HFFc6 (cell line): ENCODE data around the gene EPS8L1. TPM values are rescaled to one million over a fixed set of nuclear protein-coding genes. Genes with fewer than 3 reads are reported as not detected.

Source experiments
- DNase-seq: peaks from one replicate; pipeline ENCODE4 v3.0.0-alpha.2; 2018
- H3K27ac Mint-ChIP-seq: 2 replicates; pipeline ENCODE4 v1.8.0; 2020; ENCODE audit warnings: mild to moderate bottlenecking, mixed read lengths
- H3K27me3 Mint-ChIP-seq: 2 replicates; pipeline ENCODE4 v1.8.0; 2021; ENCODE audit warnings: mild to moderate bottlenecking, moderate library complexity, mixed read lengths; ENCODE audit not compliant: insufficient read depth
- H3K36me3 Mint-ChIP-seq: 2 replicates; pipeline ENCODE4 v1.8.0; 2021; ENCODE audit warnings: low read depth, mixed read lengths
- H3K4me1 Mint-ChIP-seq: 2 replicates; pipeline ENCODE4 v1.8.0; 2020; ENCODE audit warnings: low read depth, mixed read lengths
- H3K4me3 Mint-ChIP-seq: 2 replicates; pipeline ENCODE4 v1.8.0; 2020; ENCODE audit warnings: mild to moderate bottlenecking, moderate library complexity, mixed read lengths
- H3K9me3 Mint-ChIP-seq: 2 replicates; pipeline ENCODE4 v1.8.0; 2020; ENCODE audit warnings: mild to moderate bottlenecking, mixed read lengths
- CTCF ChIP-seq: fragments of 200-600 bp; sonication (generic); IDR thresholded peaks from 2 replicates; pipeline ENCODE4 v1.5.0; 2021; ENCODE audit warnings: antibody characterized with exemption, mild to moderate bottlenecking
- total RNA-seq, 6 experiments: library from RNA; stranded (reverse); fragmentation: NEBNext Ultra II Directional; extraction: Animal tissue kit (Norgen Biotek cat#: 25700); gene quantifications; 2 replicates in 1 of 6; 3 replicates in 5 of 6; pipeline ENCODE4 v1.2.3, GENCODE V29; 2021

Gene EPS8L1
- total RNA-seq, 6 experiments from 2014 or later, result 0.55 to 0.94 (median 0.64) TPM; not detected in 1

GRCh38 chr19:55071129-55071502 lies 4.6 kb upstream of the EPS8L1 start:
- Mint-ChIP-seq H3K27ac (no peak overlapping the region), H3K36me3 (peaks cover 4% of the 10 kb centered on the region; the same call in 1 of the 2 replicates), H3K27me3 (peaks cover 24% of the 10 kb centered on the region), H3K4me3 (no peak overlapping the region), H3K9me3 (no peaks in the 10 kb centered on the region), H3K4me1 (peaks cover 15% of the 10 kb centered on the region)
- peak; percentile 57 for DNase-seq
- TF ChIP-seq CTCF, result no peak

GRCh38 chr19:55071913-55072312 lies 3.8 kb upstream of the EPS8L1 start:
- Mint-ChIP-seq H3K36me3 (peaks cover 4% of the 10 kb centered on the region; the same call in 1 of the 2 replicates), H3K4me3 (no peak overlapping the region), H3K9me3 (no peaks in the 10 kb centered on the region), H3K27me3 (peaks cover 27% of the 10 kb centered on the region), H3K27ac (no peak overlapping the region), H3K4me1 (peaks cover 15% of the 10 kb centered on the region)
- no peak for TF ChIP-seq CTCF
- no peak for DNase-seq

GRCh38 chr19:55076321-55076720 lies 652 bp downstream of the EPS8L1 start:
- no peak for TF ChIP-seq CTCF
- no peak overlapping the region for H3K4me3 Mint-ChIP-seq

GRCh38 chr19:55077106-55077505 lies 1.4 kb downstream of the EPS8L1 start:
- H3K27me3 Mint-ChIP-seq, result peaks cover 16% of the 10 kb centered on the region
- no peak for DNase-seq
- peaks cover 9% of the 10 kb centered on the region for H3K4me1 Mint-ChIP-seq
- H3K4me3 Mint-ChIP-seq, result no peak overlapping the region
- no peak overlapping the region for H3K27ac Mint-ChIP-seq
- peaks cover 4% of the 10 kb centered on the region; the same call in 1 of the 2 replicates for H3K36me3 Mint-ChIP-seq
- H3K9me3 Mint-ChIP-seq, result peaks cover 6% of the 10 kb centered on the region
- no peak for TF ChIP-seq CTCF

More at GRCh38 chr19:55076321-55076720, 652 bp downstream of the EPS8L1 start:
- Mint-ChIP-seq H3K27me3 (peaks cover 18% of the 10 kb centered on the region), H3K27ac (no peak overlapping the region), H3K9me3 (peaks cover 6% of the 10 kb centered on the region), H3K36me3 (peaks cover 4% of the 10 kb centered on the region; the same call in 1 of the 2 replicates), H3K4me1 (peaks cover 11% of the 10 kb centered on the region)
- no peak for DNase-seq

- peaks cover 30% of the 10 kb centered on the region for H3K27me3 Mint-ChIP-seq
- no peak for DNase-seq
- peaks cover 9% of the 10 kb centered on the region for H3K4me1 Mint-ChIP-seq
- H3K36me3 Mint-ChIP-seq, result no peaks in the 10 kb centered on the region
- H3K27ac Mint-ChIP-seq, result no peak overlapping the region
- H3K9me3 Mint-ChIP-seq, result peaks cover 15% of the 10 kb centered on the region
- no peak overlapping the region for H3K4me3 Mint-ChIP-seq
- no peak for TF ChIP-seq CTCF
Observed at GRCh38 chr19:55078996-55079395, 3.3 kb downstream of the EPS8L1 start.
